Heart left ventricle (tissue), 13 donors: ENCODE results near the gene MED17.

ENCODE experiments used
- CTCF ChIP-seq, 12 donors: fragments of 200-600 bp; sonication (generic) in 4 of 12; IDR thresholded peaks; one replicate each; pipeline versions ENCODE4 v1.5.0 to v1.8.0; 2018 to 2022; ENCODE audit warnings: antibody characterized with exemption in 12 of 12, mild to moderate bottlenecking in 5 of 12
- POLR2A ChIP-seq, 2 donors: fragments of 450-650 bp; IDR thresholded peaks; one replicate each; pipeline ENCODE4 v1.6.1; 2017; ENCODE audit warnings: antibody characterized with exemption in 2 of 2, mild to moderate bottlenecking in 2 of 2, moderate library complexity in 2 of 2
- donor health status: ischemic (EF 13 %, LVEDD 7.1; RV severe dilation, severe dysfunction).
- donor health status: DM: no; HTN: yes; CAD: no.
- donor health status: DM: no; HTN: no; CAD: no.
- donor health status: ischemic (EF 25% LVEDD 6.9; RV normal size, moderate dysfunction).
- donor health status: ischemic (EF 25% LVEDD 5.7; RV mildly dilated, moderate dysfunction).
- donor health status: ischemic (EF 35%, LVEDD 5.7; RV mildly dilated, moderate dysfunction).
- donor health status: nonischemic (EF 11% LVEDD 7.7; RV severe dilation, severe dysfunction).
- donor health status: DM: yes; HTN: yes; CAD: no.
- donor health status: PGD.
- donor health status: ischemic (EF 29% LVEDD 5.4; RV normal size, mild dysfunction).
- donor health status: nonischemic (EF 23%, LVEDD 6.1; RV moderate dilation, normal function).

- peak in 2 of 12 donors; percentile 9 for TF ChIP-seq CTCF (IDR thresholded peaks at IDR 0.05)
- TF ChIP-seq POLR2A (IDR thresholded peaks at IDR 0.05) = no peak
Observed at GRCh38 chr11:93849751-93850593, 65.9 kb downstream of the MED17 start.
